HG03175 (cell line): ENCODE data around the gene PLEKHB2.
A peak's percentile ranks its signal among the peaks of the same experiment; 100 is the strongest.
"Not testable (repeated sequence)": the region's sequence is repeated elsewhere in the genome, so short reads cannot be mapped to it uniquely, and the experiment has no call there.

ENCODE experiments used
- ATAC-seq: cut with Tn5 transposase; IDR thresholded peaks from one replicate; pipeline ENCODE4 v1.9.1; 2021; ENCODE audit warnings: mild to moderate bottlenecking, moderate library complexity; ENCODE audit not compliant: unreplicated experiment

Gene PLEKHB2

GRCh38 chr2:131105156-131105949, at the start of gene PLEKHB2:
Gene PLEKHB2 (plus strand): TSS chr2:131105336. CDS start chr2:131120942, 15,606 bp downstream.
- peak; percentile 80 for ATAC-seq

- ATAC-seq = no peak
These were observed 48.8 kb upstream of the PLEKHB2 start for GRCh38 chr2:131056204-131056931.

GRCh38 chr2:131056932-131057287, 48.2 kb upstream of the PLEKHB2 start:
- no peak for ATAC-seq

GRCh38 chr2:131058214-131058843, 46.8 kb upstream of the PLEKHB2 start:
- ATAC-seq = no peak

- no peak for ATAC-seq
These were observed 46.2 kb upstream of the PLEKHB2 start for GRCh38 chr2:131058920-131059319.

- no peak for ATAC-seq
These were observed 41.4 kb upstream of the PLEKHB2 start for GRCh38 chr2:131063501-131064283.

GRCh38 chr2:131064589-131065512, 40.3 kb upstream of the PLEKHB2 start:
- no peak for ATAC-seq

- ATAC-seq = no peak
These were observed 37.5 kb upstream of the PLEKHB2 start for GRCh38 chr2:131067465-131068125.

GRCh38 chr2:131068172-131068571, 37.0 kb upstream of the PLEKHB2 start:
- not testable (repeated sequence) for ATAC-seq

- not testable (repeated sequence) for ATAC-seq
These were observed 29.6 kb upstream of the PLEKHB2 start for GRCh38 chr2:131075578-131075977.

GRCh38 chr2:131076707-131077106, 28.4 kb upstream of the PLEKHB2 start:
- ATAC-seq = no peak

- no peak for ATAC-seq
These were observed 27.8 kb upstream of the PLEKHB2 start for GRCh38 chr2:131077182-131077846.

GRCh38 chr2:131077966-131078365, 27.2 kb upstream of the PLEKHB2 start:
- no peak for ATAC-seq

- not testable (repeated sequence) for ATAC-seq
These were observed 25.2 kb upstream of the PLEKHB2 start for GRCh38 chr2:131079931-131080330.

GRCh38 chr2:131081190-131081589, 23.9 kb upstream of the PLEKHB2 start:
- ATAC-seq = no peak

- ATAC-seq = no peak
These were observed 19.5 kb upstream of the PLEKHB2 start for GRCh38 chr2:131085646-131086045.

- ATAC-seq = no peak
These were observed 12.6 kb upstream of the PLEKHB2 start for GRCh38 chr2:131092458-131093005.

GRCh38 chr2:131093006-131093695, 12.0 kb upstream of the PLEKHB2 start, which contains the start of gene FAM168B:
Gene FAM168B (minus strand): TSS chr2:131093460. CDS start chr2:131082646, 10,814 bp downstream.
- peak; percentile 82 for ATAC-seq
